Measurements from ENCODE around the gene GET3. TPM values are rescaled to one million over a fixed set of nuclear protein-coding genes. Genes with fewer than 3 reads are reported as not detected.

The GET3 gene
- total and polyA plus RNA-seq, 2 of the 4 experiments (the other 2 are of a cell fraction), result 129 to 152 TPM

- in situ Hi-C loops (cut with MboI; ENCODE audit: low sequenced_read_pairs) (no loop called here), dilution Hi-C loops (cut with HindIII; ENCODE audit: low sequenced_read_pairs, unreplicated experiment) (no loop called here), intact Hi-C loops (cut with micrococcal nuclease) (no loop called here)
- H3K9ac ChIP-seq (ENCODE audit: low read depth, low read length), result no peak overlapping the region
- peaks cover 60% of the 10 kb centered on the region for H3K36me3 ChIP-seq (ENCODE audit: control insufficient read depth, insufficient read depth, low read length)
- no peaks in the 10 kb centered on the region for H3K9me3 ChIP-seq (ENCODE audit: control insufficient read depth, insufficient read depth, low read length)
- TF ChIP-seq RAD21 (IDR thresholded peaks at IDR 0.05; ENCODE audit: low read length) (no peak), ELK1 (IDR thresholded peaks at IDR 0.05; ENCODE audit: borderline replicate concordance, low read depth, low read length) (no peak), POLR2A (IDR thresholded peaks at IDR 0.05; ENCODE audit: low read depth, low read length) (no peak), CHD1 (IDR thresholded peaks at IDR 0.05; ENCODE audit: low read depth, low read length) (no peak), NFE2L2 (IDR thresholded peaks at IDR 0.05; ENCODE audit: low read depth, low read length) (no peak), RCOR1 (IDR thresholded peaks at IDR 0.05; ENCODE audit: insufficient replicate concordance, low read length) (no peak), MAZ (IDR thresholded peaks at IDR 0.05; ENCODE audit: borderline replicate concordance, low read depth, low read length) (no peak), FOS (IDR thresholded peaks at IDR 0.05; ENCODE audit: low read depth, low read length) (no peak), CTCF (conservative IDR thresholded peaks at IDR 0.05; ENCODE audit: low read depth, low read length) (no peak)
- no peak overlapping the region for H2AFZ ChIP-seq (replicated peaks; ENCODE audit: low read length, poor library complexity)
- H4K91ac ChIP-seq (ENCODE audit: insufficient read depth, low read depth, low read length), result no peak overlapping the region
- no peak overlapping the region for H3K14ac ChIP-seq (replicated peaks; ENCODE audit: low read depth, low read length)
- ATAC-seq (ENCODE audit: low read depth), result no peak
- no peak overlapping the region for H3K4ac ChIP-seq (ENCODE audit: low read depth, low read length)
- H2BK20ac ChIP-seq (ENCODE audit: low read depth, low read length), result no peak overlapping the region
- no peaks in the 10 kb centered on the region; the same call in 1 of the 2 replicates for H3K4me1 ChIP-seq (ENCODE audit: control insufficient read depth, insufficient read depth, low read length)
- ChIA-PET CTCF (no interaction called here), POLR2A (ENCODE audit: unreplicated experiment) (no interaction called here)
- no peak overlapping the region for H2BK5ac ChIP-seq (ENCODE audit: low read depth, low read length, poor library complexity, severe bottlenecking)
- no peak overlapping the region for H2AK5ac ChIP-seq (ENCODE audit: low read depth, low read length)
- no peak overlapping the region for H4K5ac ChIP-seq (ENCODE audit: low read depth, low read length)
- H2AK9ac ChIP-seq (replicated peaks; ENCODE audit: low read depth, low read length, poor library complexity), result peak overlapping the region; percentile 13
- H3K56ac ChIP-seq (ENCODE audit: extremely low read depth, insufficient read depth, low read length), result no peak overlapping the region
- H3K4me3 ChIP-seq (ENCODE audit: insufficient read depth, low read depth, low read length), result no peak overlapping the region
- no peak overlapping the region for H2BK120ac ChIP-seq (ENCODE audit: low read depth, low read length)
- H3K27me3 ChIP-seq (ENCODE audit: control insufficient read depth, insufficient read depth, low read length), result no peaks in the 10 kb centered on the region
- no peak overlapping the region for H4K8ac ChIP-seq (ENCODE audit: low read depth in 2 of 2, low read length in 2 of 2)
- peaks cover 7% of the 10 kb centered on the region; the same call in 1 of the 2 replicates for H3K9me1 ChIP-seq (ENCODE audit: insufficient read depth, low read length)
- no peak overlapping the region for H3K4me2 ChIP-seq (ENCODE audit: low read depth, low read length)
- H2BK15ac ChIP-seq (ENCODE audit: low read depth, low read length), result no peak overlapping the region
- H3K23ac ChIP-seq (ENCODE audit: low read depth, low read length), result no peak overlapping the region
- TSS peak; percentile 33 for BruUV-seq (replicated peaks)
- H3K18ac ChIP-seq (ENCODE audit: low read depth, low read length), result no peak overlapping the region
- no peak overlapping the region for H3K27ac ChIP-seq (ENCODE audit: insufficient read depth, low read length)
- H4K20me1 ChIP-seq (ENCODE audit: insufficient read depth, low read length), result peaks cover 21% of the 10 kb centered on the region
- DNase-seq, result no peak
- H3K79me1 ChIP-seq (ENCODE audit: low read depth in 1 of 2, low read length in 2 of 2), result peaks cover 27 to 63% of the 10 kb centered on the region in 2 experiments
- WGBS, 2 experiments (ENCODE audit: extremely low coverage in 2 of 2, insufficient read length in 1 of 2), result 92% methylated on average over 10 of the region's 15 CpGs; no CpG with 5 or more reads in 1 of the 2 experiments
Observed at GRCh38 chr19:12715102-12715501, 22.2 kb upstream of the GET3 start.
